Panc1 (cell line): ENCODE measurements around the gene INTS4. TPM values are rescaled to one million over a fixed set of nuclear protein-coding genes. Genes with fewer than 3 reads are reported as not detected.
A peak's percentile ranks its signal among the peaks of the same experiment; 100 is the strongest.
"Not testable (repeated sequence)": the region's sequence is repeated elsewhere in the genome, so short reads cannot be mapped to it uniquely, and the experiment has no call there.

Experiments used
- ATAC-seq: fragments of 200-7000 bp; cut with Tn5 transposase; 2 replicates; pipeline ENCODE4 v1.9.1; 2020; ENCODE audit warnings: mild to moderate bottlenecking, moderate library complexity
- BruUV-seq: library from RNA; stranded (reverse); fragments of 400-500 nt; replicated peaks from 2 replicates; lab custom pipeline; 2021; lab: Mats Ljungman, UMichigan
- CTCF ChIA-PET: fragments of 300-600 bp; sonication (Branson Sonifier 250); formaldehyde crosslinking; loops from one replicate; lab custom pipeline; 2022; ENCODE audit warnings: antibody characterized with exemption; lab: Charles Lee
- POLR2A ChIA-PET: fragments of 300-600 bp; sonication (Branson Sonifier 250); formaldehyde crosslinking; loops from one replicate; lab custom pipeline; 2022; ENCODE audit warnings: antibody characterized with exemption; lab: Charles Lee
- DNase-seq: peaks from one replicate; pipeline ENCODE4 v3.0.0-alpha.2; 2010; ENCODE audit warnings: low read depth, low spot score
- H3K27ac ChIP-seq: 2 replicates; pipeline ENCODE4 v1.5.1; 2011; ENCODE audit warnings: mild to moderate bottlenecking, low read length, inconsistent platforms
- H3K27me3 ChIP-seq: fragments of 200-500 bp; sonication (Bioruptor generic); 2 replicates; pipeline ENCODE4 v1.6.0; 2014; ENCODE audit warnings: low read length, inconsistent platforms; ENCODE audit not compliant: control insufficient read depth, insufficient read depth
- H3K36me3 ChIP-seq: fragments of 200-500 bp; sonication (Bioruptor generic); 2 replicates; pipeline ENCODE4 v1.5.1; 2014; ENCODE audit warnings: inconsistent platforms, mild to moderate bottlenecking, low read length, moderate library complexity; ENCODE audit not compliant: control insufficient read depth, insufficient read depth
- H3K4me1 ChIP-seq: 2 replicates; pipeline ENCODE4 v1.5.1; 2011; ENCODE audit warnings: inconsistent platforms, mild to moderate bottlenecking, low read length, moderate library complexity; ENCODE audit not compliant: control insufficient read depth, insufficient read depth
- H3K4me3 ChIP-seq, 2 experiments: 2 replicates each; pipeline ENCODE4 v1.5.1; 2011 to 2012; ENCODE audit warnings: low read depth in 2 of 2, low read length in 2 of 2, mild to moderate bottlenecking in 2 of 2, inconsistent platforms in 1 of 2, moderate library complexity in 1 of 2
- H3K9me3 ChIP-seq: fragments of 200-500 bp; sonication (Bioruptor generic); 2 replicates; pipeline ENCODE4 v1.5.1; 2014; ENCODE audit warnings: low read depth, mild to moderate bottlenecking, inconsistent platforms, low read length, moderate library complexity; ENCODE audit not compliant: control insufficient read depth, insufficient read depth
- POLR2AphosphoS5 ChIP-seq: IDR thresholded peaks from 2 replicates; pipeline ENCODE4 v1.6.1; 2012; ENCODE audit warnings: mild to moderate bottlenecking, low read depth, low read length, moderate library complexity
- SIN3A ChIP-seq: IDR thresholded peaks from 2 replicates; pipeline ENCODE4 v1.6.1; 2012; ENCODE audit warnings: low read depth, mild to moderate bottlenecking, low read length, moderate library complexity, borderline replicate concordance; ENCODE audit not compliant: insufficient read depth
- TCF7L2 ChIP-seq: IDR thresholded peaks from 2 replicates; pipeline ENCODE4 v1.6.1; 2011; ENCODE audit warnings: mild to moderate bottlenecking, low read depth, low read length, inconsistent platforms
- in situ Hi-C: cut with HindIII; loops from 2 replicates; pipeline ENCODE4 v1.10.0; 2016; ENCODE audit warnings: low sequenced_read_pairs, low pct_unique_long_range_greater_than_20kb
- intact Hi-C: fragments of 100-400 bp; cut with micrococcal nuclease; formaldehyde crosslinking; loops from one replicate; pipeline ENCODE4 v1.10.0; 2022; ENCODE audit not compliant: unreplicated experiment
- total RNA-seq: library from RNA; stranded (reverse); gene quantifications from one replicate; pipeline ENCODE4 v1.2.1, GENCODE V29; 2021; ENCODE audit not compliant: unreplicated experiment
- TF ChIP-seq, protein P1 (sequence below), 2 experiments: IDR thresholded peaks; 2 replicates each; pipeline ENCODE4 v1.6.1; 2011 to 2012; ENCODE audit warnings: low read depth in 2 of 2, control low read depth in 1 of 2, low read length in 1 of 2, mild to moderate bottlenecking in 1 of 2, moderate library complexity in 1 of 2; ENCODE audit not compliant: insufficient read depth in 1 of 2
- TF ChIP-seq, protein P2 (sequence below): fragments of 450-650 bp; IDR thresholded peaks from 2 replicates; pipeline ENCODE4 v1.5.1; 2017; ENCODE audit warnings: mild to moderate bottlenecking

INTS4 gene
- total RNA-seq, 1 experiment from 2014 or later: 48.2 TPM

DNA sequence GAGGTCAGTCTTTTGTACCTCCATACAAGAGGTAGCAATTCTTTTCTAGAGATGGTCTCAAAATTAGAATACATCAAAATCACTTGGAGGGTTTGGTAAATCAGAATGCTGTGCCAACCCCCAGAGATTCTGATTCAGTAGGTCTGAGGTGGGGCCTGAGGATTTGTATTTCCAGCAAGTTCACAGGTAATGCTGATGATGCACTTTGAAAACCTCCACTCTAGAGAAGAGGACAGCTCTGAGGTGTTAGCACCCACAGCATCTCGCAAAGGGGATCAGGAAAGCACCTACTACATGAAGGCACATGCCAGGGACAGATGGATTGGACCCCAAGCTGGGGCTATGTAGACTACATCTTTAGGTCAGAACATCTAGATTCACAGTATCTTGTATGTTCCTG lies 21.4 kb upstream of the INTS4 start:
- DNase-seq (no peak), ATAC-seq (no peak)
- H3K4me1 ChIP-seq: peaks cover 14% of the 10 kb centered on the region
- BruUV-seq: TSS peak; percentile 76
- H3K27ac ChIP-seq: no peak overlapping the region
- ChIA-PET CTCF (no interaction called here), POLR2A (no interaction called here)
- H3K36me3 ChIP-seq: no peaks in the 10 kb centered on the region
- no peaks in the 10 kb centered on the region for H3K9me3 ChIP-seq
- H3K27me3 ChIP-seq: no peaks in the 10 kb centered on the region
- TF ChIP-seq SIN3A (no peak), POLR2AphosphoS5 (no peak), TCF7L2 (no peak)
- TF ChIP-seq, protein P1, sequence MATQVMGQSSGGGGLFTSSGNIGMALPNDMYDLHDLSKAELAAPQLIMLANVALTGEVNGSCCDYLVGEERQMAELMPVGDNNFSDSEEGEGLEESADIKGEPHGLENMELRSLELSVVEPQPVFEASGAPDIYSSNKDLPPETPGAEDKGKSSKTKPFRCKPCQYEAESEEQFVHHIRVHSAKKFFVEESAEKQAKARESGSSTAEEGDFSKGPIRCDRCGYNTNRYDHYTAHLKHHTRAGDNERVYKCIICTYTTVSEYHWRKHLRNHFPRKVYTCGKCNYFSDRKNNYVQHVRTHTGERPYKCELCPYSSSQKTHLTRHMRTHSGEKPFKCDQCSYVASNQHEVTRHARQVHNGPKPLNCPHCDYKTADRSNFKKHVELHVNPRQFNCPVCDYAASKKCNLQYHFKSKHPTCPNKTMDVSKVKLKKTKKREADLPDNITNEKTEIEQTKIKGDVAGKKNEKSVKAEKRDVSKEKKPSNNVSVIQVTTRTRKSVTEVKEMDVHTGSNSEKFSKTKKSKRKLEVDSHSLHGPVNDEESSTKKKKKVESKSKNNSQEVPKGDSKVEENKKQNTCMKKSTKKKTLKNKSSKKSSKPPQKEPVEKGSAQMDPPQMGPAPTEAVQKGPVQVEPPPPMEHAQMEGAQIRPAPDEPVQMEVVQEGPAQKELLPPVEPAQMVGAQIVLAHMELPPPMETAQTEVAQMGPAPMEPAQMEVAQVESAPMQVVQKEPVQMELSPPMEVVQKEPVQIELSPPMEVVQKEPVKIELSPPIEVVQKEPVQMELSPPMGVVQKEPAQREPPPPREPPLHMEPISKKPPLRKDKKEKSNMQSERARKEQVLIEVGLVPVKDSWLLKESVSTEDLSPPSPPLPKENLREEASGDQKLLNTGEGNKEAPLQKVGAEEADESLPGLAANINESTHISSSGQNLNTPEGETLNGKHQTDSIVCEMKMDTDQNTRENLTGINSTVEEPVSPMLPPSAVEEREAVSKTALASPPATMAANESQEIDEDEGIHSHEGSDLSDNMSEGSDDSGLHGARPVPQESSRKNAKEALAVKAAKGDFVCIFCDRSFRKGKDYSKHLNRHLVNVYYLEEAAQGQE (IDR thresholded peaks at IDR 0.05; ENCODE audit: insufficient read depth in 1 of 2, low read depth in 2 of 2, low read length in 1 of 2): no peak
- TF ChIP-seq, protein P2, sequence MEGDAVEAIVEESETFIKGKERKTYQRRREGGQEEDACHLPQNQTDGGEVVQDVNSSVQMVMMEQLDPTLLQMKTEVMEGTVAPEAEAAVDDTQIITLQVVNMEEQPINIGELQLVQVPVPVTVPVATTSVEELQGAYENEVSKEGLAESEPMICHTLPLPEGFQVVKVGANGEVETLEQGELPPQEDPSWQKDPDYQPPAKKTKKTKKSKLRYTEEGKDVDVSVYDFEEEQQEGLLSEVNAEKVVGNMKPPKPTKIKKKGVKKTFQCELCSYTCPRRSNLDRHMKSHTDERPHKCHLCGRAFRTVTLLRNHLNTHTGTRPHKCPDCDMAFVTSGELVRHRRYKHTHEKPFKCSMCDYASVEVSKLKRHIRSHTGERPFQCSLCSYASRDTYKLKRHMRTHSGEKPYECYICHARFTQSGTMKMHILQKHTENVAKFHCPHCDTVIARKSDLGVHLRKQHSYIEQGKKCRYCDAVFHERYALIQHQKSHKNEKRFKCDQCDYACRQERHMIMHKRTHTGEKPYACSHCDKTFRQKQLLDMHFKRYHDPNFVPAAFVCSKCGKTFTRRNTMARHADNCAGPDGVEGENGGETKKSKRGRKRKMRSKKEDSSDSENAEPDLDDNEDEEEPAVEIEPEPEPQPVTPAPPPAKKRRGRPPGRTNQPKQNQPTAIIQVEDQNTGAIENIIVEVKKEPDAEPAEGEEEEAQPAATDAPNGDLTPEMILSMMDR: no peak
- in situ Hi-C loops: no loop called here
- intact Hi-C loops: no loop called here
- H3K4me3 ChIP-seq: no peak overlapping the region

DNA sequence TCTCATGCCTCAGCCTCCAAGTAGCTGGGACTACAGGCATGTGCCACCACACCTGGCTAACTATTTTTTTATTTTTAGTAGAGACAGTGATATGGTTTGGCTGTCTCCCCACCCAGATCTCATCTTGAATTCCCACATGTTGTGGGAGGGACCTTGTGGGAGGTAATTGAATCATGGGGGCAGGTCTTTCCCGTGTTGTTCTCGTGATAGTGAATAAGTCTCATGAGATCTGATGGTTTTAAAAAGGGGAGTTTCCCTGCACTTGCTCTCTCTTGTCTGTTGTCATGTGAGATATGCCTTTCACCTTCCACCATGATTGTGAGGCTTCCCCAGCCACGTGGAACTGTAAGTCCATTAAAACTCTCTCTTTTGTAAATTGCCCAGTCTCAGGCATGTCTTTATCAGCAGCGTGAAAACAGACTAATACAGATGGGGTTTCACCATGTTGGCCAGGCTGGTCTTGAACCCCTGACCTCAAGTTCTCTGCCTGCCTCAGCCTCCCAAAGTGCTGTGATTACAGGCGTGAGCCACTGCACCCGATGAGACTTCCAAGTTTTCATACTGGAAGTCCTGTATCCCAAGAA lies 20.6 kb upstream of the INTS4 start:
- BruUV-seq, H3K9me3 ChIP-seq, H3K27me3 ChIP-seq, intact Hi-C loops, H3K4me3 ChIP-seq, H3K27ac ChIP-seq, POLR2A ChIA-PET, CTCF ChIA-PET, H3K4me1 ChIP-seq, DNase-seq, in situ Hi-C loops, H3K36me3 ChIP-seq, ATAC-seq: not testable (repeated sequence)

DNA sequence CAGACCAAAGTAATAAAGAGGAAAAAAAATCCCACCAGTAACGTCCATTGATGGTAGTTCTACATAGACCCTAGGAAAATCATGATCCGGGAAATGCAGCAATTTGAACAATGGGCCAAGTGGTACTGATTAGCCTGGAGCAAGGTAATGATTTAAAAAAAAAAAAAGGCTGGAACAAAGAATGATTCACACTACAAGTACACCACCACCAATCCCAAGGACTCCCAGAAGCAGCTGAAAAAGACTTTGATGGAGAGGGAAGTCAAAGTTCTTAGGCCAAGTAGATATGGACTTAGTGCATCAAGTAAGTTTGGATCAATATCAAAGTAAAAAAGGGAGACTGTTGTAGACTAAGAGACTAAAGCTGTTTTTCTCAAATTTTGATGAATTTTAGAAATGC lies 16.8 kb upstream of the INTS4 start:
- no peaks in the 10 kb centered on the region for H3K9me3 ChIP-seq
- DNase-seq: no peak
- TF ChIP-seq TCF7L2: no peak
- TF ChIP-seq POLR2AphosphoS5: no peak
- H3K27ac ChIP-seq: no peak overlapping the region
- no TSS peak for BruUV-seq
- H3K4me3 ChIP-seq: no peak overlapping the region
- intact Hi-C loops: no loop called here
- ChIA-PET POLR2A (no interaction called here), CTCF (interaction anchor here (0.7 kb wide), 1 partner anchor 20 kb away, joined by 5 read pairs; no protein-coding TSS in a partner anchor)
- H3K27me3 ChIP-seq: no peaks in the 10 kb centered on the region
- H3K36me3 ChIP-seq: no peaks in the 10 kb centered on the region
- no peak for ATAC-seq
- in situ Hi-C loops: no loop called here
- no peaks in the 10 kb centered on the region for H3K4me1 ChIP-seq
